Esophagus muscularis mucosa (tissue), 4 donors: ENCODE measurements around the gene RASL11B.

Experiments
- CTCF ChIP-seq, 3 experiments: fragments of 200-600 bp in 2 of 3; fragments of 450-650 bp in 1 of 3; sonication (generic) in 2 of 3; IDR thresholded peaks; one replicate each; pipeline ENCODE4 v1.5.1; 2017 to 2019; ENCODE audit warnings: antibody characterized with exemption in 3 of 3, mild to moderate bottlenecking in 2 of 3, moderate library complexity in 1 of 3
- EP300 ChIP-seq: sonication (generic); formaldehyde crosslinking; IDR thresholded peaks from one replicate; pipeline ENCODE4 v1.6.1; 2017; ENCODE audit warnings: antibody characterized with exemption
- POLR2A ChIP-seq: fragments of 450-650 bp; IDR thresholded peaks from one replicate; pipeline ENCODE4 v1.6.1; 2017; ENCODE audit warnings: antibody characterized with exemption, moderate library complexity, mild to moderate bottlenecking, low read depth
- POLR2AphosphoS5 ChIP-seq, 2 donors: sonication (generic); formaldehyde crosslinking; IDR thresholded peaks; one replicate each; pipeline ENCODE4 v1.6.1; 2017; ENCODE audit warnings: antibody characterized with exemption in 2 of 2

- no peak for TF ChIP-seq CTCF (IDR thresholded peaks at IDR 0.05)
- no peak for TF ChIP-seq POLR2A
- TF ChIP-seq EP300 = no peak
- TF ChIP-seq POLR2AphosphoS5 (IDR thresholded peaks at IDR 0.05) = no peak
Observed at GRCh38 chr4:52889354-52889753, 27.2 kb downstream of the RASL11B start.
